A673 (cell line): ENCODE data around the gene ZBTB20.

ENCODE experiments used
- CTCF ChIP-seq: fragments of 300-800, 200-600 bp; sonication (generic); conservative IDR thresholded peaks from 2 replicates; pipeline ENCODE4 v1.5.1; 2017; ENCODE audit warnings: low read depth, mild to moderate bottlenecking, antibody characterized with exemption, low read length, moderate library complexity, mixed read lengths
- EZH2 ChIP-seq: fragments of 200-600 bp; sonication (generic); IDR thresholded peaks from 2 replicates; pipeline ENCODE4 v1.6.1; 2017; ENCODE audit warnings: borderline replicate concordance, low read depth, mild to moderate bottlenecking, mixed read lengths, antibody characterized with exemption, low read length; ENCODE audit not compliant: poor library complexity, severe bottlenecking

DNA sequence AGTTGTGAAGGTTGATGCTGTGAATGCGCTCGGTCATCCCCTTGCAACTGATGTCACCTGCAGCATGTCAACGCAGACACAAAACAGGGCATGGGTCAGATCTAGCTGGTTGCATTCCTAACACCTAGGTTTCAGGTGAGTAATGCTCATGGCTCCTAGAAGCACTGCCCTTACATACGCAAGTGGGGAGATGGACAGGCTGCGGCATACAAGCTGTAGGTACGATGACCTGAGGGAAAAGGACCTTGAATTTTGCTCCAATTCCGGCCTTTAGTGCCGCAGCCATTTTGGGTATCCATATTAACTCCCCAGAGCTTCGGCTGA is 795.3 kb downstream of the ZBTB20 start:
- TF ChIP-seq CTCF (no peak), EZH2 (no peak)
